ENCODE data around the gene JAG2.

DNA sequence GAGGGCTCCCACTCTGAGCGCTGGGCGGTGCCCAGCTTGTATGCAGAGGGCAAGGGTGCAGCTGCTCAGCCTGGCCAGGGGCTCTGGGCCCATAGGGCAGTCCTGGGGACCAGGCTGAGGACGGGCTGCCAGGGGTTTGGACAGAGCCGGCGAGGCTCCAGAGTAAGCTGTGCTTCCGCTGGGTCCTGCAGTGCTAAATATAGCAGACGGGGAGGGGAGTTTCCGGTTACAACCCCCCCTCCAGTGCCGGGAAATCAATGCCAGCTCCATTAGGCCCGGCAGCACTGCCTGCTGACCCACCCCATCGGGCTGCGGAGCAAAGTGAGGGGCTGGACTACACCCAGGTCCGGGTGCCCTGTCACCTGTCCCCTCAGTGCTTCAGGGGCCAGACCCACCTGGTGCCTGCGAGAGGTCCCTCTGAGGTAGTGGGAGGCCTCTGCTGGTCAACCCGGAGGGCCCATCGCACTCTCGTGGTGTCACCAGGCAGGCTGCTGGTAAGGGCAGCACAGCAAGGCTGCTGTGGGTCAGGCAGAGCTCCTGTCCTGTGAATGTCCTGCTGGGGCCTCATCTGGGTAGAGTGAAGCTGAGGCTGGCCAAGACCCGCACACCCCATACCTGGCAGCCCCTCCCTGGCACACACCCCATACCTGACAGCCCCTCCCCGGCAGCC, 2.6 kb upstream of the JAG2 start:
- TF ChIP-seq GATA3 (IDR thresholded peaks at IDR 0.05; ENCODE audit: low read depth, low read length) (no peak), GATA2 (IDR thresholded peaks at IDR 0.05; ENCODE audit: low read depth, low read length) (no peak)
